Smooth muscle cell (in vitro differentiated cells): ENCODE results near the gene SYNE2. TPM values are rescaled to one million over a fixed set of nuclear protein-coding genes. Genes with fewer than 3 reads are reported as not detected.
A peak's percentile ranks its signal among the peaks of the same experiment; 100 is the strongest.

Source experiments
- DNase-seq: peaks from one replicate; lab custom pipeline; 2025; ENCODE audit not compliant: unreplicated experiment; lab: John Stamatoyannopoulos, UW
- H2AFZ ChIP-seq: fragments of 200-600 bp; sonication (generic); 2 replicates; pipeline ENCODE4 v1.6.0; 2016; ENCODE audit warnings: antibody characterized with exemption, low read depth, mild to moderate bottlenecking
- H3F3A ChIP-seq: fragments of 200-600 bp; sonication (generic); 2 replicates; pipeline ENCODE4 v1.6.0; 2017; ENCODE audit warnings: antibody characterized with exemption, low read depth
- H3K27ac ChIP-seq: fragments of 200-600 bp; sonication (generic); 2 replicates; pipeline ENCODE4 v1.5.1; 2016; ENCODE audit warnings: low read depth, mild to moderate bottlenecking
- H3K27me3 ChIP-seq: fragments of 200-600 bp; sonication (generic); 2 replicates; pipeline ENCODE4 v1.6.1; 2016; ENCODE audit warnings: low read depth, mild to moderate bottlenecking
- H3K36me3 ChIP-seq: fragments of 200-600 bp; sonication (generic); 2 replicates; pipeline ENCODE4 v1.5.1; 2016; ENCODE audit warnings: low read depth
- H3K4me1 ChIP-seq: fragments of 200-600 bp; sonication (generic); 2 replicates; pipeline ENCODE4 v1.5.1; 2016; ENCODE audit warnings: low read depth
- H3K4me2 ChIP-seq: fragments of 200-600 bp; sonication (generic); 2 replicates; pipeline ENCODE4 v1.6.0; 2016; ENCODE audit warnings: mild to moderate bottlenecking
- H3K4me3 ChIP-seq: fragments of 200-600 bp; sonication (generic); 2 replicates; pipeline ENCODE4 v1.5.1; 2016; ENCODE audit warnings: mild to moderate bottlenecking
- H3K79me2 ChIP-seq: fragments of 200-600 bp; sonication (generic); 2 replicates; pipeline ENCODE4 v1.6.0; 2016; ENCODE audit warnings: low read depth, mild to moderate bottlenecking
- H3K9ac ChIP-seq: fragments of 200-600 bp; sonication (generic); 2 replicates; pipeline ENCODE4 v1.6.0; 2016; ENCODE audit warnings: low read depth
- H3K9me3 ChIP-seq: fragments of 200-600 bp; sonication (generic); replicated peaks from 2 replicates; pipeline ENCODE4 v1.5.1; 2016; ENCODE audit warnings: low read depth
- H4K20me1 ChIP-seq: fragments of 200-600 bp; sonication (generic); 2 replicates; pipeline ENCODE4 v1.6.0; 2016; ENCODE audit warnings: low read depth
- WGBS: methylation state at CpG from one replicate; pipeline ENCODE4 v1.1.7; 2016; ENCODE audit warnings: low lambda C conversion rate; 5-methylcytosine and 5-hydroxymethylcytosine counted together
- polyA plus RNA-seq: library from polyadenylated mRNA; unstranded; fragments of >200 nt; fragmentation: Nextera tagmentation; extraction: Ambion mirVana; gene quantifications from 2 replicates; pipeline ENCODE4 v1.2.1, GENCODE V29; 2016
- total RNA-seq: library from RNA; depleted of rRNA; stranded (reverse); fragments of >200 nt; gene quantifications from 2 replicates; pipeline ENCODE4 v1.2.3, GENCODE V29; 2014
- TF ChIP-seq, protein P1 (sequence below): fragments of 200-600 bp; sonication (generic); IDR thresholded peaks from 2 replicates; pipeline ENCODE4 v1.5.1; 2017; ENCODE audit warnings: borderline replicate concordance, mild to moderate bottlenecking, antibody characterized with exemption; ENCODE audit not compliant: insufficient read depth, poor library complexity, severe bottlenecking

SYNE2 gene
- total and polyA plus RNA-seq, 2 experiments from 2014 or later, result 4.8 to 20.9 TPM

DNA sequence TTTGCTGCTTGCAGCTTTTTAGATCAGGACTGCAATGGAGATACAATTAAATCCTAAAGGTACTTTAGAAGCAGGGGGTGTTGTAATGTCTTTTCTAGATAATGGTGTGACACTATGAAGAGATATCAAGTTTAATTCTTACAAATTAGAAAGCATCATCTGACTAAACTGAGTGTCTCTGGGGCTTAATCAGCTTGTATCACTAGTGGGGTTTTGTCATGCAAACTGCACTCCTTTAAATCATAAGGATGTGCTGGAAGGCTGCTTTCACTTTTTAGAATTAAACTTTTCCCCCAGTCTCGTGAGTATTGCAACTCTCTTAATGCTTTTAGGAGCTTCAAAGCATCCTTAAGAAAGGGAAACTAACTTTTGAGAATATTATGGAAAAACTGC lies 222.8 kb downstream of the SYNE2 start:
- 89% methylated on average over 1 of the region's 1 CpG for WGBS
- peaks cover 4% of the 10 kb centered on the region for H3F3A ChIP-seq
- no peaks in the 10 kb centered on the region for H4K20me1 ChIP-seq
- H3K4me3 ChIP-seq, result no peak overlapping the region
- peak overlapping the region; percentile 18 for H3K9ac ChIP-seq
- H3K36me3 ChIP-seq, result no peaks in the 10 kb centered on the region
- no peaks in the 10 kb centered on the region for H3K27me3 ChIP-seq
- DNase-seq, result no peak
- peak overlapping the region; percentile 10 for H3K4me2 ChIP-seq
- TF ChIP-seq, protein P1, sequence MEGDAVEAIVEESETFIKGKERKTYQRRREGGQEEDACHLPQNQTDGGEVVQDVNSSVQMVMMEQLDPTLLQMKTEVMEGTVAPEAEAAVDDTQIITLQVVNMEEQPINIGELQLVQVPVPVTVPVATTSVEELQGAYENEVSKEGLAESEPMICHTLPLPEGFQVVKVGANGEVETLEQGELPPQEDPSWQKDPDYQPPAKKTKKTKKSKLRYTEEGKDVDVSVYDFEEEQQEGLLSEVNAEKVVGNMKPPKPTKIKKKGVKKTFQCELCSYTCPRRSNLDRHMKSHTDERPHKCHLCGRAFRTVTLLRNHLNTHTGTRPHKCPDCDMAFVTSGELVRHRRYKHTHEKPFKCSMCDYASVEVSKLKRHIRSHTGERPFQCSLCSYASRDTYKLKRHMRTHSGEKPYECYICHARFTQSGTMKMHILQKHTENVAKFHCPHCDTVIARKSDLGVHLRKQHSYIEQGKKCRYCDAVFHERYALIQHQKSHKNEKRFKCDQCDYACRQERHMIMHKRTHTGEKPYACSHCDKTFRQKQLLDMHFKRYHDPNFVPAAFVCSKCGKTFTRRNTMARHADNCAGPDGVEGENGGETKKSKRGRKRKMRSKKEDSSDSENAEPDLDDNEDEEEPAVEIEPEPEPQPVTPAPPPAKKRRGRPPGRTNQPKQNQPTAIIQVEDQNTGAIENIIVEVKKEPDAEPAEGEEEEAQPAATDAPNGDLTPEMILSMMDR, result no peak
- H2AFZ ChIP-seq, result no peak overlapping the region
- peaks cover 9% of the 10 kb centered on the region for H3K4me1 ChIP-seq
- peak overlapping the region; percentile 73 for H3K27ac ChIP-seq
- no peaks in the 10 kb centered on the region for H3K9me3 ChIP-seq
- no peaks in the 10 kb centered on the region for H3K79me2 ChIP-seq

DNA sequence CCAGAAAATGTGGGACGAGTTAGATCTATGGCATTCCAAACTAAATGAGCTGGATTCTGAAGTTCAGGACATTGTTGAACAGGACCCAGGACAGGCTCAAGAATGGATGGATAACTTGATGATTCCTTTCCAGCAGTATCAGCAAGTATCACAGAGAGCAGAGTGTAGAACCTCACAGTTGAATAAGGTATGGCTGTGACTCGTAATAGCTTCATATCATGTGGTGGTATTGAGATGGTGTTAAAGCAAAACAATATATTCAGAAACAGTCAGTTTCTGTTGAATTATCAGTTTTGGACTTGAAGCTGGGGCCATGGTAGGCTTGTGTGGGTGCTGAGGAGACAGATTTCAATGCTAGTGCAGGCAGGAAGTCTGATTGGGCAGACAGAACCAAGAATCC lies 227.6 kb downstream of the SYNE2 start:
- Histone ChIP-seq H3K4me3 (no peak overlapping the region), H3K9ac (no peak overlapping the region), H3K36me3 (no peaks in the 10 kb centered on the region), H3K27me3 (no peaks in the 10 kb centered on the region), H3F3A (no peaks in the 10 kb centered on the region), H3K27ac (no peak overlapping the region), H2AFZ (no peak overlapping the region), H3K9me3 (no peaks in the 10 kb centered on the region), H3K79me2 (no peaks in the 10 kb centered on the region), H3K4me1 (peaks cover 5% of the 10 kb centered on the region), H4K20me1 (no peaks in the 10 kb centered on the region), H3K4me2 (no peak overlapping the region)
- TF ChIP-seq, protein P1, result no peak
- 95% methylated on average over 2 of the region's 2 CpGs for WGBS
- no peak for DNase-seq

DNA sequence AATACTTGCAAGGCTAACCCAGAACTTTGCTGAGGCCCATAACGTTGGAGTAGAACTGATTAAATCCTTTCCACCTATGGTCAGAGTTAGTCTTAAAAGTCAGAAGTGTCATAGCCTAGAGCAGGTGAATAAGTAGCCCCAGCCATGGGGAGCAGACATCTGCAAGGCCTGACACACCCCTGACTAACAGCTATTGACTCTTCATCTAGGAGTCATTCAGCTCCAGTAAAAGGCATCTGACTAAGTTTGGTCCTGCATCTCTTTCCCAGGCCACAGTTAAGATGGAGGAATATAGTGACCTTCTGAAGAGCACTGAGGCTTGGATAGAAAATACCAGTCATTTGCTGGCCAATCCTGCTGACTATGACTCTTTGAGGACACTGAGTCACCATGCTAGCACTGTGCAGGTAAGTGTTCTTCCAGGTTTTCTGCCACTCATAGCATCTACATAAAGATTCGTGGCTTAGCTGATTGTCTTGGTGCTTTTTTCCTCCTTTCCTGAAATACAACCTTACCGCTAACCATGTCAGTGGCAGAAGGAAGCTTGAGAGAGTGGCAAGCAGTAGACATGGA lies 228.5 kb downstream of the SYNE2 start:
- 96% methylated on average over 3 of the region's 3 CpGs for WGBS

DNA sequence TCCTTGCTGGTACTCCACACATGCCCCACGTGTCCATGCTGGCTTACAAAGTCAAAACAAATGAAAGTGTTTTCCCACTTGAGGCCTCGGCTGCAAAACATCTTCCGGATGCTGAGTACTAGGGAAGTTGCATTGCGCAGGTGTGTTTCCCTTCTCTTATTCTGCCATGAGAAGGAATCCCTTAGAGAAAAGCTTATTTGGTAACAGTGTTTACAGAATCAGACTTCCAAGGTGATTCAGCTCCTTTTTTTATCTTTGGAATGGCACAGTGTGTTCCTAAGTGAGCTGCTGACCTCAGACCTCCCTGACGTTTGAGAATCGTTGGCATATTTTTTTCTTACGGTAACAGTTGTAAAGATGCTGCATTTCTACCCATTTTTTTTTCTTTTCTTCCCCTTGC lies 230.0 kb downstream of the SYNE2 start:
- no peak for DNase-seq
- H3K36me3 ChIP-seq, result no peaks in the 10 kb centered on the region
- no peaks in the 10 kb centered on the region for H3K9me3 ChIP-seq
- H3K9ac ChIP-seq, result no peak overlapping the region
- H2AFZ ChIP-seq, result no peak overlapping the region
- no peaks in the 10 kb centered on the region for H3K79me2 ChIP-seq
- TF ChIP-seq, protein P1, result no peak
- H4K20me1 ChIP-seq, result no peaks in the 10 kb centered on the region
- H3K4me2 ChIP-seq, result no peak overlapping the region
- no peak overlapping the region for H3K4me3 ChIP-seq
- H3F3A ChIP-seq, result no peaks in the 10 kb centered on the region
- 93% methylated on average over 7 of the region's 7 CpGs for WGBS
- H3K27ac ChIP-seq, result no peak overlapping the region
- no peaks in the 10 kb centered on the region for H3K4me1 ChIP-seq
- no peaks in the 10 kb centered on the region for H3K27me3 ChIP-seq

More for the DNA sequence above, 228.5 kb downstream of the SYNE2 start:
- Histone ChIP-seq H3K9ac (no peak overlapping the region), H3K36me3 (no peaks in the 10 kb centered on the region), H3K79me2 (no peaks in the 10 kb centered on the region), H3K27ac (no peak overlapping the region), H3K27me3 (no peaks in the 10 kb centered on the region), H3K4me1 (no peaks in the 10 kb centered on the region), H2AFZ (no peak overlapping the region), H3F3A (no peaks in the 10 kb centered on the region), H3K4me2 (no peak overlapping the region), H4K20me1 (no peaks in the 10 kb centered on the region), H3K4me3 (no peak overlapping the region), H3K9me3 (no peaks in the 10 kb centered on the region)
- DNase-seq, result no peak
- TF ChIP-seq, protein P1, result no peak
